ENCODE results near the gene ADAD2.

The ADAD2 gene

GRCh38 chr16:84177741-84178073, 13.2 kb upstream of the ADAD2 start:
- WGBS: 89% methylated on average over 9 of the region's 9 CpGs
- peaks cover 49% of the 10 kb centered on the region for H3K36me3 ChIP-seq (ENCODE audit: insufficient read depth, low read length)
- H3K27me3 ChIP-seq (ENCODE audit: insufficient read depth, low read length): no peaks in the 10 kb centered on the region
- no peaks in the 10 kb centered on the region for H3K4me1 ChIP-seq (ENCODE audit: insufficient read depth, low read length)
- no peak overlapping the region for H3K9ac ChIP-seq (ENCODE audit: low read depth, low read length)
- no peaks in the 10 kb centered on the region for H3K9me3 ChIP-seq (ENCODE audit: insufficient read depth, low read depth, low read length)
- H3K4me3 ChIP-seq (ENCODE audit: low read length): no peak overlapping the region
- no peak overlapping the region for H3K27ac ChIP-seq (ENCODE audit: low read depth, low read length)

- Histone ChIP-seq H3K27me3 (ENCODE audit: insufficient read depth, low read length) (no peaks in the 10 kb centered on the region), H3K36me3 (ENCODE audit: insufficient read depth, low read length) (peaks cover 54% of the 10 kb centered on the region), H3K9me3 (ENCODE audit: insufficient read depth, low read depth, low read length) (no peaks in the 10 kb centered on the region), H3K9ac (ENCODE audit: low read depth, low read length) (no peak overlapping the region), H3K4me3 (ENCODE audit: low read length) (no peak overlapping the region), H3K27ac (ENCODE audit: low read depth, low read length) (no peak overlapping the region), H3K4me1 (ENCODE audit: insufficient read depth, low read length) (no peaks in the 10 kb centered on the region)
- WGBS: 95% methylated on average over 15 of the region's 15 CpGs
Measured at GRCh38 chr16:84178146-84178765, 12.7 kb upstream of the ADAD2 start.

GRCh38 chr16:84178892-84179611, 11.9 kb upstream of the ADAD2 start:
- WGBS: 94% methylated on average over 28 of the region's 28 CpGs
- H3K9me3 ChIP-seq (ENCODE audit: insufficient read depth, low read depth, low read length): no peaks in the 10 kb centered on the region
- H3K36me3 ChIP-seq (ENCODE audit: insufficient read depth, low read length): peaks cover 62% of the 10 kb centered on the region

GRCh38 chr16:84179612-84180320, 11.2 kb upstream of the ADAD2 start:
- WGBS: 93% methylated on average over 33 of the region's 33 CpGs
- H3K9me3 ChIP-seq (ENCODE audit: insufficient read depth, low read depth, low read length): no peaks in the 10 kb centered on the region
- no peak overlapping the region for H3K4me3 ChIP-seq (ENCODE audit: low read length)
- no peaks in the 10 kb centered on the region for H3K4me1 ChIP-seq (ENCODE audit: insufficient read depth, low read length)
- no peaks in the 10 kb centered on the region for H3K27me3 ChIP-seq (ENCODE audit: insufficient read depth, low read length)
- no peak overlapping the region for H3K9ac ChIP-seq (ENCODE audit: low read depth, low read length)
- H3K27ac ChIP-seq (ENCODE audit: low read depth, low read length): no peak overlapping the region
- peaks cover 69% of the 10 kb centered on the region for H3K36me3 ChIP-seq (ENCODE audit: insufficient read depth, low read length)

More at GRCh38 chr16:84178892-84179611, 11.9 kb upstream of the ADAD2 start:
- no peaks in the 10 kb centered on the region for H3K27me3 ChIP-seq (ENCODE audit: insufficient read depth, low read length)
- H3K27ac ChIP-seq (ENCODE audit: low read depth, low read length): no peak overlapping the region
- no peaks in the 10 kb centered on the region for H3K4me1 ChIP-seq (ENCODE audit: insufficient read depth, low read length)
- H3K4me3 ChIP-seq (ENCODE audit: low read length): no peak overlapping the region
- no peak overlapping the region for H3K9ac ChIP-seq (ENCODE audit: low read depth, low read length)

- Histone ChIP-seq H3K9me3 (ENCODE audit: insufficient read depth, low read depth, low read length) (no peaks in the 10 kb centered on the region), H3K4me1 (ENCODE audit: insufficient read depth, low read length) (no peaks in the 10 kb centered on the region), H3K36me3 (ENCODE audit: insufficient read depth, low read length) (peaks cover 73% of the 10 kb centered on the region), H3K4me3 (ENCODE audit: low read length) (no peak overlapping the region), H3K27me3 (ENCODE audit: insufficient read depth, low read length) (no peaks in the 10 kb centered on the region), H3K9ac (ENCODE audit: low read depth, low read length) (no peak overlapping the region), H3K27ac (ENCODE audit: low read depth, low read length) (no peak overlapping the region)
- WGBS: 91% methylated on average over 21 of the region's 21 CpGs
Measured at GRCh38 chr16:84180519-84181140, 10.3 kb upstream of the ADAD2 start.

GRCh38 chr16:84181144-84181915, 9.6 kb upstream of the ADAD2 start:
- Histone ChIP-seq H3K27me3 (ENCODE audit: insufficient read depth, low read length) (no peaks in the 10 kb centered on the region), H3K4me1 (ENCODE audit: insufficient read depth, low read length) (no peaks in the 10 kb centered on the region), H3K27ac (ENCODE audit: low read depth, low read length) (no peak overlapping the region), H3K36me3 (ENCODE audit: insufficient read depth, low read length) (peaks cover 73% of the 10 kb centered on the region), H3K9me3 (ENCODE audit: insufficient read depth, low read depth, low read length) (no peaks in the 10 kb centered on the region), H3K9ac (ENCODE audit: low read depth, low read length) (no peak overlapping the region), H3K4me3 (ENCODE audit: low read length) (no peak overlapping the region)
- 93% methylated on average over 41 of the region's 41 CpGs for WGBS

GRCh38 chr16:84182104-84182503, 8.9 kb upstream of the ADAD2 start:
- peaks cover 73% of the 10 kb centered on the region for H3K36me3 ChIP-seq (ENCODE audit: insufficient read depth, low read length)
- 97% methylated on average over 18 of the region's 18 CpGs for whole genome bisulfite sequencing

GRCh38 chr16:84182680-84183571, 8.0 kb upstream of the ADAD2 start:
- Histone ChIP-seq H3K36me3 (ENCODE audit: insufficient read depth, low read length) (peaks cover 70% of the 10 kb centered on the region), H3K27ac (ENCODE audit: low read depth, low read length) (no peak overlapping the region)
- 95% methylated on average over 25 of the region's 26 CpGs for WGBS

More at GRCh38 chr16:84182104-84182503, 8.9 kb upstream of the ADAD2 start:
- Histone ChIP-seq H3K9me3 (ENCODE audit: insufficient read depth, low read depth, low read length) (no peaks in the 10 kb centered on the region), H3K27ac (ENCODE audit: low read depth, low read length) (no peak overlapping the region), H3K27me3 (ENCODE audit: insufficient read depth, low read length) (no peaks in the 10 kb centered on the region), H3K9ac (ENCODE audit: low read depth, low read length) (no peak overlapping the region), H3K4me1 (ENCODE audit: insufficient read depth, low read length) (no peaks in the 10 kb centered on the region), H3K4me3 (ENCODE audit: low read length) (no peak overlapping the region)

GRCh38 chr16:84183572-84183875, 7.4 kb upstream of the ADAD2 start:
- Histone ChIP-seq H3K9ac (ENCODE audit: low read depth, low read length) (no peak overlapping the region), H3K36me3 (ENCODE audit: insufficient read depth, low read length) (peaks cover 64% of the 10 kb centered on the region)
- WGBS: 93% methylated on average over 5 of the region's 5 CpGs

More at GRCh38 chr16:84182680-84183571, 8.0 kb upstream of the ADAD2 start:
- Histone ChIP-seq H3K4me1 (ENCODE audit: insufficient read depth, low read length) (no peaks in the 10 kb centered on the region), H3K27me3 (ENCODE audit: insufficient read depth, low read length) (no peaks in the 10 kb centered on the region), H3K9ac (ENCODE audit: low read depth, low read length) (no peak overlapping the region), H3K9me3 (ENCODE audit: insufficient read depth, low read depth, low read length) (no peaks in the 10 kb centered on the region), H3K4me3 (ENCODE audit: low read length) (no peak overlapping the region)

GRCh38 chr16:84183911-84184591, 6.9 kb upstream of the ADAD2 start:
- Histone ChIP-seq H3K9ac (ENCODE audit: low read depth, low read length) (no peak overlapping the region), H3K4me3 (ENCODE audit: low read length) (no peak overlapping the region), H3K27ac (ENCODE audit: low read depth, low read length) (no peak overlapping the region), H3K27me3 (ENCODE audit: insufficient read depth, low read length) (no peaks in the 10 kb centered on the region), H3K36me3 (ENCODE audit: insufficient read depth, low read length) (peaks cover 58% of the 10 kb centered on the region), H3K9me3 (ENCODE audit: insufficient read depth, low read depth, low read length) (no peaks in the 10 kb centered on the region), H3K4me1 (ENCODE audit: insufficient read depth, low read length) (no peaks in the 10 kb centered on the region)
- 94% methylated on average over 11 of the region's 11 CpGs for WGBS

More at GRCh38 chr16:84183572-84183875, 7.4 kb upstream of the ADAD2 start:
- Histone ChIP-seq H3K4me3 (ENCODE audit: low read length) (no peak overlapping the region), H3K4me1 (ENCODE audit: insufficient read depth, low read length) (no peaks in the 10 kb centered on the region), H3K27me3 (ENCODE audit: insufficient read depth, low read length) (no peaks in the 10 kb centered on the region), H3K27ac (ENCODE audit: low read depth, low read length) (no peak overlapping the region), H3K9me3 (ENCODE audit: insufficient read depth, low read depth, low read length) (no peaks in the 10 kb centered on the region)

Measured in HUES64 (cell line).